Esophagus squamous epithelium (tissue), 4 donors: ENCODE measurements around the gene TEAD4.

Experiments used
- POLR2A ChIP-seq, 4 donors: fragments of 450-650 bp; IDR thresholded peaks; one replicate each; pipeline ENCODE4 v1.6.1; 2017; ENCODE audit warnings: antibody characterized with exemption in 4 of 4, mild to moderate bottlenecking in 4 of 4, moderate library complexity in 3 of 4
- TF ChIP-seq, protein P1 (sequence below), 6 experiments: fragments of 450-650 bp in 4 of 6; fragments of 200-600 bp in 2 of 6; sonication (generic) in 2 of 6; IDR thresholded peaks; one replicate each; pipeline ENCODE4 v1.5.1; 2016 to 2019; ENCODE audit warnings: antibody characterized with exemption in 6 of 6, mild to moderate bottlenecking in 4 of 6, moderate library complexity in 4 of 6

DNA sequence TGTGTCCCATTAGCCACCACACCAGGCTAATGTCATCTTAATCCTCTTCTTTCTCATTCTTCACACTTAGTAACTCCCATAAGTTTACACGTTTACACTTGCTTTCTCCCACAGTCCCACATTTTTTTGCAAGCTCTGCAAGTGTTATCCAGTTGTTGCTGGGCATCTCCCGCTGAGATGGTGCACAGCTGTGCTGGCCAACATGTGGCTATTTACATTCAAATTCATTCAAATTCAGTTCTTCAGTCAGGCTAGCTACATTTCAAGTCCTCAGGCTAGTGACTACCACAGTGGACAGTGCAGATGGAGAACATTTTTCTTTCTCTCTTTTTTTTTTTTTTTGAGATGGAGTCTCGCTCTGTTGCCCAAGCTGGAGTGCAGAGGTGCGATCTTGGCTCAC lies 9.8 kb upstream of the TEAD4 start:
- TF ChIP-seq POLR2A (IDR thresholded peaks at IDR 0.05) = no peak
- TF ChIP-seq, protein P1, sequence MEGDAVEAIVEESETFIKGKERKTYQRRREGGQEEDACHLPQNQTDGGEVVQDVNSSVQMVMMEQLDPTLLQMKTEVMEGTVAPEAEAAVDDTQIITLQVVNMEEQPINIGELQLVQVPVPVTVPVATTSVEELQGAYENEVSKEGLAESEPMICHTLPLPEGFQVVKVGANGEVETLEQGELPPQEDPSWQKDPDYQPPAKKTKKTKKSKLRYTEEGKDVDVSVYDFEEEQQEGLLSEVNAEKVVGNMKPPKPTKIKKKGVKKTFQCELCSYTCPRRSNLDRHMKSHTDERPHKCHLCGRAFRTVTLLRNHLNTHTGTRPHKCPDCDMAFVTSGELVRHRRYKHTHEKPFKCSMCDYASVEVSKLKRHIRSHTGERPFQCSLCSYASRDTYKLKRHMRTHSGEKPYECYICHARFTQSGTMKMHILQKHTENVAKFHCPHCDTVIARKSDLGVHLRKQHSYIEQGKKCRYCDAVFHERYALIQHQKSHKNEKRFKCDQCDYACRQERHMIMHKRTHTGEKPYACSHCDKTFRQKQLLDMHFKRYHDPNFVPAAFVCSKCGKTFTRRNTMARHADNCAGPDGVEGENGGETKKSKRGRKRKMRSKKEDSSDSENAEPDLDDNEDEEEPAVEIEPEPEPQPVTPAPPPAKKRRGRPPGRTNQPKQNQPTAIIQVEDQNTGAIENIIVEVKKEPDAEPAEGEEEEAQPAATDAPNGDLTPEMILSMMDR (IDR thresholded peaks at IDR 0.05) = no peak
